HFFc6 (cell line): ENCODE results near the gene ZMYM4. TPM values are rescaled to one million over a fixed set of nuclear protein-coding genes. Genes with fewer than 3 reads are reported as not detected.

Source experiments
- DNase-seq: peaks from one replicate; pipeline ENCODE4 v3.0.0-alpha.2; 2018
- H3K27ac Mint-ChIP-seq: 2 replicates; pipeline ENCODE4 v1.8.0; 2020; ENCODE audit warnings: mild to moderate bottlenecking, mixed read lengths
- H3K27me3 Mint-ChIP-seq: 2 replicates; pipeline ENCODE4 v1.8.0; 2021; ENCODE audit warnings: mild to moderate bottlenecking, moderate library complexity, mixed read lengths; ENCODE audit not compliant: insufficient read depth
- H3K36me3 Mint-ChIP-seq: 2 replicates; pipeline ENCODE4 v1.8.0; 2021; ENCODE audit warnings: low read depth, mixed read lengths
- H3K4me1 Mint-ChIP-seq: 2 replicates; pipeline ENCODE4 v1.8.0; 2020; ENCODE audit warnings: low read depth, mixed read lengths
- H3K4me3 Mint-ChIP-seq: 2 replicates; pipeline ENCODE4 v1.8.0; 2020; ENCODE audit warnings: mild to moderate bottlenecking, moderate library complexity, mixed read lengths
- H3K9me3 Mint-ChIP-seq: 2 replicates; pipeline ENCODE4 v1.8.0; 2020; ENCODE audit warnings: mild to moderate bottlenecking, mixed read lengths
- total RNA-seq, 6 experiments: library from RNA; stranded (reverse); fragmentation: NEBNext Ultra II Directional; extraction: Animal tissue kit (Norgen Biotek cat#: 25700); gene quantifications; 2 replicates in 1 of 6; 3 replicates in 5 of 6; pipeline ENCODE4 v1.2.3, GENCODE V29; 2021
- TF ChIP-seq, protein P1 (sequence below): fragments of 200-600 bp; sonication (generic); IDR thresholded peaks from 2 replicates; pipeline ENCODE4 v1.5.0; 2021; ENCODE audit warnings: antibody characterized with exemption, mild to moderate bottlenecking

The ZMYM4 gene
- total RNA-seq, 6 experiments from 2014 or later = 49.8 to 58.0 (median 52.5) TPM

DNA sequence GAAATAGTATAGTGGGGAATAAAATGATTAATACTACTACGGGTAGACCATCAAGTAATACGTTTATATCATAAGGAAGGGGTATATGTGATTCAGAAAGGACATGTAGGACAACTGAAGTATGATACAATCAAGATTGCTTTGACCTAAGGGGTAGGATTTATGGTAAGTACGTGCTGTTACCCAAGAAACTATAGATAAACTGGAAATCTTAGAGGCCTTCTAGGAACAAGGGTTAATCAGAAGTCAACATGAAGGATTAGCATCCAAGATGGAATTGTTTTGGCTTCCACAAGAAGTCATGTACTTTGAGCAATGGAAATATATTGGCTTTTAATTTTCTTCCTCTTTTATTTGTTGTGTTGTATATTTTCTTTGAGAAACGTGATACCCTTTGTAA lies 13.2 kb upstream of the ZMYM4 start:
- Mint-ChIP-seq H3K4me1 (no peaks in the 10 kb centered on the region; the same call in 1 of the 2 replicates), H3K9me3 (no peaks in the 10 kb centered on the region), H3K36me3 (no peaks in the 10 kb centered on the region), H3K27ac (no peak overlapping the region), H3K27me3 (peaks cover 12% of the 10 kb centered on the region), H3K4me3 (no peak overlapping the region)
- TF ChIP-seq, protein P1, sequence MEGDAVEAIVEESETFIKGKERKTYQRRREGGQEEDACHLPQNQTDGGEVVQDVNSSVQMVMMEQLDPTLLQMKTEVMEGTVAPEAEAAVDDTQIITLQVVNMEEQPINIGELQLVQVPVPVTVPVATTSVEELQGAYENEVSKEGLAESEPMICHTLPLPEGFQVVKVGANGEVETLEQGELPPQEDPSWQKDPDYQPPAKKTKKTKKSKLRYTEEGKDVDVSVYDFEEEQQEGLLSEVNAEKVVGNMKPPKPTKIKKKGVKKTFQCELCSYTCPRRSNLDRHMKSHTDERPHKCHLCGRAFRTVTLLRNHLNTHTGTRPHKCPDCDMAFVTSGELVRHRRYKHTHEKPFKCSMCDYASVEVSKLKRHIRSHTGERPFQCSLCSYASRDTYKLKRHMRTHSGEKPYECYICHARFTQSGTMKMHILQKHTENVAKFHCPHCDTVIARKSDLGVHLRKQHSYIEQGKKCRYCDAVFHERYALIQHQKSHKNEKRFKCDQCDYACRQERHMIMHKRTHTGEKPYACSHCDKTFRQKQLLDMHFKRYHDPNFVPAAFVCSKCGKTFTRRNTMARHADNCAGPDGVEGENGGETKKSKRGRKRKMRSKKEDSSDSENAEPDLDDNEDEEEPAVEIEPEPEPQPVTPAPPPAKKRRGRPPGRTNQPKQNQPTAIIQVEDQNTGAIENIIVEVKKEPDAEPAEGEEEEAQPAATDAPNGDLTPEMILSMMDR = no peak
- no peak for DNase-seq

DNA sequence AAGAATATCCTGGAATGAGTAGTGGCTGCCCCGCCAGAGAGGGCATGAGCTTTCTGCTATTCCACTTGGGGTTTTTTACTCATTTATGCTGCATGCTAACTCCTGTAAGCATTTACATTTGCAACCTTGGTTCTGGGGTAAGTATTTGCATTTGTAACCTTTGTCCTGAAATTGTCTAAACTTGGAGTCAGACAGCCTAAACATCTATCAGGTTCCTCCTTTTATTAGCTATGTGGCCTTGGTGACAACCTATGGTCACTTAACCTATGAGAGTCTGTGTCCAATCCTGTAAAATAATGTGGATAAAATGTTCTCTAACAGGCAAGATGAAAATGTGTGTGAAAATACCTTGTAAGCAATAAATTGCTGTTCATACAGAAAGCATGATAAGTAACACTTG lies 8.9 kb upstream of the ZMYM4 start:
- DNase-seq = no peak
- H3K4me3 Mint-ChIP-seq = no peak overlapping the region
- peaks cover 11% of the 10 kb centered on the region for H3K4me1 Mint-ChIP-seq
- H3K36me3 Mint-ChIP-seq = no peaks in the 10 kb centered on the region
- H3K27me3 Mint-ChIP-seq = peaks cover 10% of the 10 kb centered on the region
- no peak overlapping the region for H3K27ac Mint-ChIP-seq
- H3K9me3 Mint-ChIP-seq = no peaks in the 10 kb centered on the region
- TF ChIP-seq, protein P1 = no peak

DNA sequence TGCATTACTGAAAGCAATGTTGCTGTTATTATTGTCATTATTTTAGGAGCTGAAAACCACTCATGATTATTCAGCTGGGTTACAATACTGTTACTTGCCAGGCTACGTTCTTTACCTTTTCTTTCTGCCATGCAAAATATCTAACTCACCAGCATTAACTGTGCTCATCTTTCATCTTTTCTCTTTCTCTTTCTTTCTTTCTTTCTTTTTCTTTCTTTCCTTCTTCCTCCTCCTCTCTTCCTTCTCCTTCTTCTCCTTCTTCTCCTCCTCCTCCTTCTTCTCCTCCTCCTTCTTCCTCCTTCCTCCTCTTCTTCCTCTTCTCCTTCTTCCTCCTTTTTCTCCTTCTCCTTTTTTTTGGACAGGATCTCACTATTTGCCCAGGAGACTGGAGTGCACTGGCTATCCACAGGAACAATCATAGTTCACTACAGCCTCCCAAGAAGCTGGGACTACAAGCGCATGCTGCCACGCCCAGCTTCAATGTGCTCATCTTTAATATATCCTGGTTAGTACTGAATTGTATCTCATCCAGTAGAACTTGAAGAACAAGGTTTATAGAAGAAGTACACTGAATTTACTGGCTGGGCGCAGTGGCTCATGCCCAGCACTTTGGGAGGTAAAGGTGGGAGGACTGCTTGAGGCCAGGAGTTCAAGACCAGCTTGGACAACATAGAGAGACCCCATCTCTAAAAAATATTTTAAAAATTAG lies 6.9 kb upstream of the ZMYM4 start:
- Mint-ChIP-seq H3K4me3 (no peak overlapping the region), H3K27me3 (peaks cover 3% of the 10 kb centered on the region)
- TF ChIP-seq, protein P1 = no peak

DNA sequence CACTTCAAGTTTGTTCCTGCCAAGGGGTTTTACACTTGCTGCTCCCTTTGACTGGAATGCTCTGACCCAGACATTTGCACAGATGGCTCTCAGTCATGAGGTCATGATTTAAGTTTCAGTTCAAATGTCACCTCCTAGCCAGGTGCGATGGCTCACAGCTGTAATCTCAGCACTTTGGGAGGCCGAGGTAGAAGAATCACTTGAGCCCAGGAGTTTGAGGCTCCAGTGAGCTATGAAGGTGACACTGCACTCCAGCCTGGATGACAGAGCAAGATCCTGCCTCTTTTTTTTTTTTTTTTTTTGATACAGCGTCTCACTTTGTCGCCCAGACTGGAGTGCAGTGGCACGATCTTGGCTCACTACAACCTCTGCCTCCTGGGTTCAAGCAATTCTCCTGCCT lies 4.5 kb upstream of the ZMYM4 start:
- Mint-ChIP-seq H3K4me3 (no peak overlapping the region; the same call in 1 of the 2 replicates), H3K27me3 (peaks cover 3% of the 10 kb centered on the region), H3K27ac (no peak overlapping the region), H3K4me1 (peaks cover 31% of the 10 kb centered on the region), H3K9me3 (no peaks in the 10 kb centered on the region), H3K36me3 (no peaks in the 10 kb centered on the region)
- TF ChIP-seq, protein P1 = no peak
- no peak for DNase-seq

More for the DNA sequence above, 6.9 kb upstream of the ZMYM4 start:
- Mint-ChIP-seq H3K36me3 (no peaks in the 10 kb centered on the region), H3K9me3 (no peaks in the 10 kb centered on the region), H3K4me1 (peaks cover 23% of the 10 kb centered on the region), H3K27ac (no peak overlapping the region)
- DNase-seq = no peak

DNA sequence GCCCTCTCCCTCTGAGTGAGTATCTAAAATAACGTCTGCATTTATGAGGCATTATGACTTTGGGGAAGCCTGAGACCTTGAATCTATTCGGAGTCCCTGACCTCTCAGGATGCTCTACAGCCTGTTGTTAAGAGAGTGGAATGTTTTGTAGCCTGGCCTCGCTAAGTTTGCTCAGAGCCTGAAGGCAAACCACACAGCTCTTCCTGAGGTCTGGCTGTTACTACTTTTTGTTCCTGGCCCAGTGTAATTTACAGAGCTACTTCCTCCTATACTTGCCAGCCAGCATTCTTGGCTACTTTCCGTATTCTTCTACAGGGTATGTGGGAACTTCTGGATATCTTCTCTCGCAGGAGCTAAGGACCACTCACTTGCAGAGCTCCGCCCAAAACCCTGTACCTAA lies 3.6 kb upstream of the ZMYM4 start:
- H3K27me3 Mint-ChIP-seq = peaks cover 3% of the 10 kb centered on the region
- H3K36me3 Mint-ChIP-seq = peaks cover 4% of the 10 kb centered on the region; the same call in 1 of the 2 replicates
- no peaks in the 10 kb centered on the region for H3K9me3 Mint-ChIP-seq
- DNase-seq = peak; percentile 72
- H3K4me1 Mint-ChIP-seq = peaks cover 34% of the 10 kb centered on the region
- H3K4me3 Mint-ChIP-seq = peak overlapping the region; percentile 56
- TF ChIP-seq, protein P1 = no peak
- peak overlapping the region; percentile 83 for H3K27ac Mint-ChIP-seq
